Esophagus muscularis mucosa (tissue), 4 donors: ENCODE measurements around the gene CCDC188.

Experiments used
- CTCF ChIP-seq, 3 experiments: fragments of 200-600 bp in 2 of 3; fragments of 450-650 bp in 1 of 3; sonication (generic) in 2 of 3; IDR thresholded peaks; one replicate each; pipeline ENCODE4 v1.5.1; 2017 to 2019; ENCODE audit warnings: antibody characterized with exemption in 3 of 3, mild to moderate bottlenecking in 2 of 3, moderate library complexity in 1 of 3
- EP300 ChIP-seq: sonication (generic); formaldehyde crosslinking; IDR thresholded peaks from one replicate; pipeline ENCODE4 v1.6.1; 2017; ENCODE audit warnings: antibody characterized with exemption
- POLR2A ChIP-seq: fragments of 450-650 bp; IDR thresholded peaks from one replicate; pipeline ENCODE4 v1.6.1; 2017; ENCODE audit warnings: antibody characterized with exemption, moderate library complexity, mild to moderate bottlenecking, low read depth
- POLR2AphosphoS5 ChIP-seq, 2 donors: sonication (generic); formaldehyde crosslinking; IDR thresholded peaks; one replicate each; pipeline ENCODE4 v1.6.1; 2017; ENCODE audit warnings: antibody characterized with exemption in 2 of 2

- TF ChIP-seq EP300 (no peak), CTCF (IDR thresholded peaks at IDR 0.05) (no peak), POLR2A (no peak), POLR2AphosphoS5 (IDR thresholded peaks at IDR 0.05) (no peak)
These were observed 5.5 kb downstream of the CCDC188 start for GRCh38 chr22:20145206-20145831.
